Astrocyte (in vitro differentiated cells and primary cell): ENCODE results near the gene PDPK1.

Experiments used
- CTCF ChIP-seq: IDR thresholded peaks from 2 replicates; pipeline ENCODE4 v1.5.1; 2011; ENCODE audit warnings: low read depth, mild to moderate bottlenecking, inconsistent platforms, low read length, moderate library complexity; ENCODE audit not compliant: insufficient read depth
- EZH2 ChIP-seq: IDR thresholded peaks from 2 replicates; pipeline ENCODE4 v1.6.1; 2012; ENCODE audit warnings: mild to moderate bottlenecking, low read length, inconsistent platforms; ENCODE audit not compliant: insufficient read depth

- TF ChIP-seq CTCF (no peak), EZH2 (no peak)
These were observed 47.8 kb downstream of the PDPK1 start for GRCh38 chr16:2585651-2586081.
